SH-SY5Y (cell line): ENCODE results near the gene MTF1.

Source experiments
- GATA2 ChIP-seq: IDR thresholded peaks from 2 replicates; pipeline ENCODE4 v1.6.1; 2011; ENCODE audit warnings: mild to moderate bottlenecking, low read depth, low read length
- GATA3 ChIP-seq: IDR thresholded peaks from 2 replicates; pipeline ENCODE4 v1.6.1; 2011; ENCODE audit warnings: low read depth, mild to moderate bottlenecking, low read length, moderate library complexity

GRCh38 chr1:37813529-37814145 is 45.8 kb downstream of the MTF1 start:
- TF ChIP-seq GATA3, result no peak
- TF ChIP-seq GATA2, result no peak
